Right renal cortex interstitium (tissue), 3 donors: ENCODE results near the gene PCDHB3. TPM values are rescaled to one million over a fixed set of nuclear protein-coding genes. Genes with fewer than 3 reads are reported as not detected.
"Not testable (repeated sequence)": the region's sequence is repeated elsewhere in the genome, so short reads cannot be mapped to it uniquely, and the experiment has no call there.

Source experiments
- DNase-seq, 3 donors: peaks; one replicate each; pipeline ENCODE4 v3.0.0-alpha.2; 2013; ENCODE audit warnings: low read depth in 3 of 3, low spot score in 2 of 3
- polyA plus RNA-seq, 3 donors: library from polyadenylated mRNA; unstranded; fragments of 120-200 nt; gene quantifications; one replicate each; pipeline ENCODE4 v1.2.1, GENCODE V29; 2013; ENCODE audit not compliant: insufficient read length in 3 of 3

The PCDHB3 gene
- polyA plus RNA-seq = 1 to 10 TPM; 2.6 to 4.0 (median 3.4) TPM

GRCh38 chr5:141100243-141100805 lies at the start of gene PCDHB3:
TSS of gene PCDHB3 (plus strand) at chr5:141100473. CDS start at chr5:141100650, 177 bp downstream.
- no peak for DNase-seq

- peak in 2 of 3 donors; percentile 7 to 12 for DNase-seq
Measured at GRCh38 chr5:141050622-141051520, 49.4 kb upstream of the PCDHB3 start, which contains the start of gene PCDHB1. TSS of gene PCDHB1 (plus strand) at chr5:141051374. CDS start at chr5:141051471, 97 bp downstream.

- DNase-seq = peak in 2 of 3 donors; percentile 1 to 2
Measured at GRCh38 chr5:141051521-141051866, 48.8 kb upstream of the PCDHB3 start.

- no peak for DNase-seq
Measured at GRCh38 chr5:141077826-141078225, 22.4 kb upstream of the PCDHB3 start.

- DNase-seq = no peak
Measured at GRCh38 chr5:141082228-141082627, 18.0 kb upstream of the PCDHB3 start.

GRCh38 chr5:141084487-141084989 lies 15.7 kb upstream of the PCDHB3 start:
- DNase-seq = no peak

- DNase-seq = no peak
Measured at GRCh38 chr5:141094481-141095262, 5.6 kb upstream of the PCDHB3 start, which contains the start of gene PCDHB2. TSS of gene PCDHB2 (plus strand) at chr5:141094615. CDS start at chr5:141094791, 176 bp downstream.

GRCh38 chr5:141095263-141095641 lies 5.0 kb upstream of the PCDHB3 start:
- no peak for DNase-seq

GRCh38 chr5:141096181-141096580 lies 4.1 kb upstream of the PCDHB3 start:
- DNase-seq = not testable (repeated sequence)

GRCh38 chr5:141096586-141096985 lies 3.7 kb upstream of the PCDHB3 start:
- not testable (repeated sequence) for DNase-seq

- DNase-seq = no peak
Measured at GRCh38 chr5:141101059-141101458, 786 bp downstream of the PCDHB3 start.

- not testable (repeated sequence) for DNase-seq
Measured at GRCh38 chr5:141102070-141102469, 1.8 kb downstream of the PCDHB3 start.

GRCh38 chr5:141102471-141102870 lies 2.2 kb downstream of the PCDHB3 start:
- not testable (repeated sequence) for DNase-seq

- no peak for DNase-seq
Measured at GRCh38 chr5:141105350-141105749, 5.1 kb downstream of the PCDHB3 start.

- no peak for DNase-seq
Measured at GRCh38 chr5:141119250-141119649, 19.0 kb downstream of the PCDHB3 start.

- DNase-seq = no peak
Measured at GRCh38 chr5:141121563-141121962, 21.3 kb downstream of the PCDHB3 start, which contains the start of gene PCDHB4. TSS of gene PCDHB4 (plus strand) at chr5:141121818. CDS start at chr5:141121999, 181 bp downstream.

- DNase-seq = no peak
Measured at GRCh38 chr5:141121985-141122384, 21.7 kb downstream of the PCDHB3 start.

- not testable (repeated sequence) for DNase-seq
Measured at GRCh38 chr5:141123396-141124135, 23.3 kb downstream of the PCDHB3 start.

GRCh38 chr5:141127305-141127704 lies 27.0 kb downstream of the PCDHB3 start:
- no peak for DNase-seq
